SK-MEL-5 (cell line): ENCODE data around the gene SLC17A5. TPM values are rescaled to one million over a fixed set of nuclear protein-coding genes. Genes with fewer than 3 reads are reported as not detected.
"Not testable (repeated sequence)": the region's sequence is repeated elsewhere in the genome, so short reads cannot be mapped to it uniquely, and the experiment has no call there.

Experiments
- DNase-seq: peaks from one replicate; pipeline ENCODE4 v3.0.0-alpha.2; 2016; ENCODE audit warnings: low read depth, low spot score
- in situ Hi-C: cut with HindIII; loops from 2 replicates; pipeline ENCODE4 v1.10.0; 2016; ENCODE audit warnings: low sequenced_read_pairs, high pct_unique_total_duplicates, low pct_unique_long_range_greater_than_20kb
- polyA plus RNA-seq, 2 experiments: library from polyadenylated mRNA; depleted of rRNA; stranded (reverse); fragments of >200 nt; gene quantifications; 2 replicates each; pipeline ENCODE4 v1.2.3, GENCODE V29; 2015
- total RNA-seq: library from RNA; depleted of rRNA; stranded (reverse); fragments of >200 nt; shearing (Covaris generic); gene quantifications from 2 replicates; pipeline ENCODE4 v1.2.3, GENCODE V29; 2014; rRNA removed

Gene SLC17A5
- 24.9 and 25.0 TPM in 2 replicates for total RNA-seq
- polyA plus RNA-seq (2015; cell fraction: cytosol; rRNA removed), result 15.6 and 20.1 TPM in 2 replicates
- polyA plus RNA-seq (2015; cell fraction: nucleus; rRNA removed), result 5.3 and 8.4 TPM in 2 replicates

DNA sequence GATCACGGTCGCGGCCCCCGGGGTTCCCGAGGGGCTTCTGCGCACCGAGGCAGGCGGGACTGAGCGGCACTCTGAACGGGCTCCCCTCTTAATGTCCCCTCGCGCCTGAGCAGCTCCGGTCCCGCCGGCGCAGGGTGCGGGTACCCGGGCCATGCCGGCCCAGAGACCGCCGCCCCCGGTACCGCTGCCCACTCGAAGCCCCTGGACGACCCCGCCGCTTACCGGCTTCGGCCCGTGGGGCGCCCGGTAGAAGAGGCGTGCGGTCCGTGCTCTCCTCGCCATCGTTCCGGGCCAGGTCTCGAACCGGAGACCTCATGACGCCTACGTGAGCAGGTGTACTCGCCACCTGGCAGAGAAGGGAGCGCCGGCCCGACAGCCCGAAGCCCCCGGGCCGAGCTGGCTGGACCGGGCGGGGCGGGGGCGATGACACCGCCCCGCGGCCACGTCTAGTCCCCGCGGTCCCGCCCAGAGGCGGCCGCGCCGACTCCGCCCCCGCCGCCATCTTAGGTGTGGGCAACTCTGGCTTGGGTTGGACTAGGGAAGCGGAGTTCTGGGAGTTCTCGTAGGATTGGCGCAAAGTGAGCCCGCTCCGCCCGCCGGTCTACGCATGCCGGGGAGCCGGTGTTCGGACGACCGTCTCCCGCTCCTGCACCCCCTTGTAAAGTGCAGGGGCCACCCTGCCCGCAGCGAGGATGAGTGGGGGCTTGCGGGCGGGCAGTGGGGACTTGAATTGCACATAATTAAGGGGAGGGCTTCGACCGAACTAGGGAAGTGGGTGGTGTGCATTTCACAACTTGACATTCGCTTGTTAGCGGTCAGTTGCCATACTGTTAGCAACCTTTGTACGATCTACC lies at the start of gene SLC17A5:
SLC17A5 (minus strand) TSS at position 422 of the 854 bp plus-strand sequence; CDS start at position 316, 106 bp downstream.
- in situ Hi-C loops, result no loop called here
- peak; percentile 94 for DNase-seq

GRCh38 chr6:73703466-73703865 lies 49.7 kb upstream of the SLC17A5 start:
- DNase-seq, result no peak
- in situ Hi-C loops, result no loop called here

GRCh38 chr6:73702444-73702843 lies 48.7 kb upstream of the SLC17A5 start:
- in situ Hi-C loops, result no loop called here
- no peak for DNase-seq

- in situ Hi-C loops, result no loop called here
- no peak for DNase-seq
Observed at GRCh38 chr6:73699676-73700459, 46.1 kb upstream of the SLC17A5 start.

- peak; percentile 42 for DNase-seq
- in situ Hi-C loops, result no loop called here
Observed at GRCh38 chr6:73696966-73697655, 43.3 kb upstream of the SLC17A5 start.

DNA sequence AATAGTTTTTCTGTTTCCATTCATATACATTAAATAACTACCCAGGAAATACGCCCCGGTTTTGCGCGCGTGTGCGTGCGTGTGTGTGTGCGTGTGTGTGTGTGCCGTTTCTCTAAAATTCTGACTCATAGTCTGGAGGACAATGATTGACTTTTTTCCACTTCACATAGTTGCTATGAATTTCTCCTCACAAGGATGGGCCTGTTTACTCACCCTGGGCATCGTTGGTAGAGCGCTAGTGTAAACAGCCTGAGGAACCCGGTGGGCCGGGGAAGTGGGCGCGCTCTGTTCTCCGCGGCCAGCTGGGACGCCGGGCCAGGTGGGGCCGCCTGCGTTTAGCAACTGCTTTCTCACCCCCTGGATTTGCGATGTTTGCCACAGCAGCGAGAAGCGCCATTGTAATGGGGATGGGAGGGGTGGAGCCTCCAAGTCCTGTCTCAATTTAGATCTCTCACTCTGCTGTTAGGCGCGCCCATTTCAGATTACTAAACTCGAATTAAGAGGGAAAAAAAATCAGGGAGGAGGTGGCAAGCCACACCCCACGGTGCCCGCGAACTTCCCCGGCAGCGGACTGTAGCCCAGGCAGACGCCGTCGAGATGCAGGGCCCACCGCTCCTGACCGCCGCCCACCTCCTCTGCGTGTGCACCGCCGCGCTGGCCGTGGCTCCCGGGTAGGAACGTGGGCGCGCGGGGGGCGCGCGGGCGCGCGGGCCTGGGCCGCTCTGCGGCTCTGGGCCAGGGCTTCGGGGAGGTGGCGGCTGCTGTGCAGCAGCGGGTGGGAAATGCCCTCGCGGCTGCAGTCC lies 42.0 kb upstream of the SLC17A5 start, which contains the start of gene CD109:
CD109 (plus strand) TSS at position 585 of the 803 bp plus-strand sequence; CDS start at position 598, 13 bp downstream.
- in situ Hi-C loops, result no loop called here
- DNase-seq, result peak; percentile 86

- in situ Hi-C loops, result no loop called here
- peak; percentile 31 for DNase-seq
Observed at GRCh38 chr6:73694711-73695411, 41.1 kb upstream of the SLC17A5 start.

- in situ Hi-C loops, result no loop called here
- DNase-seq, result no peak
Observed at GRCh38 chr6:73691512-73691911, 37.7 kb upstream of the SLC17A5 start.

DNA sequence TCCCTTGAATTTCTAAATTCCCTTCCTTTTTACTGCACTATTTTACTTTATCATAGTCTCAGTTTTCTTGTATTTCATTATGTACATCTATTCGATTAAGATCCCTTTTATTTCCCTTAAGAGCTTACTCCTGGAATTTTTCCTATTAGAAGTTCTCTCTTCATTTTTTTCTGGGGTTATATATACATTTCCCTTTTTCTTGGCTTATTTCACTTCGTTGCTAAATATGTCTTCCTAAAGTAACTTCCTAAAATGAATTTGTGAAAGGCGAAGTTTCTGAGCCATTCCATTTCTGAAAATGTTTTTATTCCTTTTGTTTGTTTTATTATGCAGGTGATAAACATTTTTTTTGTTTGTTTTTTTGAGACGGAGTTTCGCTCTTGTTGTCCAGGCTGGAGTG lies 36.3 kb upstream of the SLC17A5 start:
- DNase-seq, result no peak
- in situ Hi-C loops, result no loop called here

DNA sequence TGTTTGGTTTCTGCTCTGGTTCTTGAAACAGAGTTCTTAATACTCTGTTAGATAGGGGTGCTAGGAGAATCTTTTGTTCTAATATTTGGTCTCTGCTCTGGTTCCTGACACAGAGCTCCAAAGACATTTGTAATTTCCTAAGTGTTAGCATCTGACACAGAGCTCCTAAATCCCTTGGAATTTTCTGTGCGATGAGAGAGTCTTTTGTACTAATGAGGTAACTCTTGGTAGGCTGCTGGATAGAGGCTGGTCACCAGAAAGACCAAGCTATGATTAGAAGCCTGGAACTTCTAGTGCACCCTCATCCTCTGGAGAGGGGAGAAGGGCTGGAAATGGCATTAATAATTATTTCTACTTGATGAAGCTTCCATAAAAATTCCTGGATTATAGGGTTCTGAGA lies 34.6 kb upstream of the SLC17A5 start:
- peak; percentile 55 for DNase-seq
- in situ Hi-C loops, result no loop called here

GRCh38 chr6:73683574-73683973 lies 29.8 kb upstream of the SLC17A5 start:
- in situ Hi-C loops, DNase-seq: not testable (repeated sequence)

GRCh38 chr6:73680289-73680918 lies 26.6 kb upstream of the SLC17A5 start:
- in situ Hi-C loops, result no loop called here
- DNase-seq, result no peak

- DNase-seq, in situ Hi-C loops: not testable (repeated sequence)
Observed at GRCh38 chr6:73679846-73680245, 26.1 kb upstream of the SLC17A5 start.

GRCh38 chr6:73679009-73679408 lies 25.2 kb upstream of the SLC17A5 start:
- no peak for DNase-seq
- in situ Hi-C loops, result no loop called here

DNA sequence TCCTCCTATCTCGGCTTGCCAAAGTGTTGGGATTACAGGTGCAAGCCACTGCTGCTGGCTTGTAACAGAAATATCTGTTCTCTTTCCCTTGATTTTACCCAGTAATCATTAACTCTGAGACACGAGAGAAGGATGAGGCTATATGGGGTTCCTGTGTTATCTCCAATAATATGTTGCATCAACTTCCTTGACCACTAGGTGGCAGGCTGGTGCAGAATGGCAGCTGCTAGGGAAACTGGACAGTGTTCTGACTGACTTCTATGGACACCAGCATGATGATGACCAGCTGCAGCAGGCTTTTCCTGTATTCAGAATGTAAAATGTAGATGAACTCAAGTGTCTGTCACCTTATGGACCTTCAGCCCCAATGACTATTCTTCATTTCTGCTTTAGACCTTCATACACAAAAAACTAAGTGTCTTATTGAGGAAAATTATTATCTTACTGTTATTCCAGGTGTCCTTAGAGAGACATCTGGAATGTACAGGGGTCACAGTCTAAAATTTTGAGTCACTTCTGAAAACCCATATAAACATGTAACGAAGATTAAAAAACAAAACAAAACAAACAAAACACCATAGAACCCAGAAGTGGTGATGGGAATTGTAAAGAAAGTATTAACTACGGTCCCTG lies 21.8 kb upstream of the SLC17A5 start:
- in situ Hi-C loops, result no loop called here

More for the DNA sequence above, 21.8 kb upstream of the SLC17A5 start:
- DNase-seq, result peak; percentile 88
